HepG2 (cell line): ENCODE measurements around the gene GLO1. TPM values are rescaled to one million over a fixed set of nuclear protein-coding genes. Genes with fewer than 3 reads are reported as not detected.

ENCODE experiments used
- ATAC-seq: fragments of 200-7000 bp; cut with Tn5 transposase; 3 replicates; pipeline ENCODE4 v1.9.1; 2020; ENCODE audit warnings: mild to moderate bottlenecking, moderate library complexity
- BruUV-seq: library from RNA; stranded (reverse); fragments of 400-500 nt; replicated peaks from 2 replicates; lab custom pipeline; 2021; lab: Mats Ljungman, UMichigan
- CTCF ChIA-PET: fragments of 300-600 bp; formaldehyde crosslinking; extraction: SDS; loops from one replicate; lab custom pipeline; 2021; ENCODE audit warnings: low total read pairs, inconsistent platforms, low intra/inter-chr PET ratio; lab: Yijun Ruan, JAX
- POLR2A ChIA-PET: fragments of 350-600 bp; sonication (Branson Sonifier 250); formaldehyde crosslinking; loops from one replicate; lab custom pipeline; 2020; ENCODE audit warnings: antibody characterized with exemption, inconsistent platforms; lab: Yijun Ruan, JAX
- DNase-seq: peaks from one replicate; pipeline ENCODE4 v3.0.0-alpha.2; 2015; ENCODE audit warnings: low spot score
- FAIRE-seq: peaks from 3 replicates; lab custom pipeline; 2011; peaks lifted over from hg19 to GRCh38; lab: Jason Lieb, UNC
- H2AFZ ChIP-seq: one replicate; pipeline ENCODE4 v1.6.1; 2011; ENCODE audit warnings: low read length, inconsistent platforms
- H3K27ac ChIP-seq: fragments of 300-600 bp; 3 replicates; pipeline ENCODE4 v1.8.0; 2011; ENCODE audit warnings: mixed run types, mild to moderate bottlenecking, mixed read lengths, low read length, inconsistent platforms; ENCODE audit not compliant: insufficient read depth; ENCODE audit errors: extremely low read length
- H3K27me3 ChIP-seq, 2 experiments: fragments of 200-600 bp in 1 of 2; 2 replicates in 1 of 2; 3 replicates in 1 of 2; pipeline versions ENCODE4 v1.6.0 to v1.8.0; 2011; ENCODE audit warnings: low read length in 2 of 2, mild to moderate bottlenecking in 2 of 2, moderate library complexity in 2 of 2, inconsistent platforms in 1 of 2; ENCODE audit not compliant: insufficient read depth in 2 of 2, control insufficient read depth in 1 of 2
- H3K36me3 ChIP-seq, 2 experiments: fragments of 200-600 bp in 1 of 2; replicated peaks in 1 of 2; 2 replicates in 1 of 2; 3 replicates in 1 of 2; pipeline versions ENCODE4 v1.5.1 to v1.8.0; 2011; ENCODE audit warnings: low read length in 2 of 2, inconsistent platforms in 1 of 2; ENCODE audit not compliant: insufficient read depth in 2 of 2, control insufficient read depth in 1 of 2
- H3K4me1 ChIP-seq: 2 replicates; pipeline ENCODE4 v1.5.1; 2012; ENCODE audit warnings: low read length, inconsistent platforms; ENCODE audit not compliant: insufficient read depth
- H3K4me2 ChIP-seq: 2 replicates; pipeline ENCODE4 v1.6.0; 2011; ENCODE audit warnings: low read depth, low read length, inconsistent platforms
- H3K4me3 ChIP-seq, 3 experiments: fragments of 200-600 bp in 1 of 3; sonication (generic), shearing (Covaris generic) in 1 of 3; replicated peaks in 1 of 3; 2 replicates each; pipeline ENCODE4 v1.5.1; 2011 to 2016; ENCODE audit warnings: low read length in 3 of 3, inconsistent platforms in 2 of 3, low read depth in 2 of 3, mild to moderate bottlenecking in 2 of 3, control low read depth in 1 of 3, mixed read lengths in 1 of 3; ENCODE audit not compliant: insufficient read depth in 1 of 3
- H3K79me2 ChIP-seq: one replicate; pipeline ENCODE4 v1.6.1; 2011; ENCODE audit warnings: low read length, inconsistent platforms; ENCODE audit not compliant: insufficient read depth
- H3K9ac ChIP-seq: 2 replicates; pipeline ENCODE4 v1.6.0; 2011; ENCODE audit warnings: mild to moderate bottlenecking, low read depth, low read length, inconsistent platforms; ENCODE audit not compliant: insufficient read depth
- H3K9me3 ChIP-seq: 2 replicates; pipeline ENCODE4 v1.5.1; 2012; ENCODE audit warnings: mild to moderate bottlenecking, low read length
- H4K20me1 ChIP-seq: 2 replicates; pipeline ENCODE4 v1.6.0; 2011; ENCODE audit warnings: inconsistent platforms, mild to moderate bottlenecking, low read length, moderate library complexity; ENCODE audit not compliant: insufficient read depth
- AHR ChIP-seq: IDR thresholded peaks from 2 replicates; pipeline ENCODE4 v1.6.1; 2018; ENCODE audit warnings: missing genetic modification reagents, missing compliant biosample characterization
- ELF1 ChIP-seq: sonication (generic); formaldehyde crosslinking; IDR thresholded peaks from 2 replicates; pipeline ENCODE4 v1.4.0; 2020; ENCODE audit warnings: missing genetic modification reagents
- HNF4G ChIP-seq, 2 experiments: sonication (generic) in 1 of 2; formaldehyde crosslinking in 1 of 2; IDR thresholded peaks; 2 replicates each; pipeline versions ENCODE4 v1.4.0 to v1.6.1; 2011 to 2020; ENCODE audit warnings: borderline replicate concordance in 2 of 2, low read depth in 2 of 2, mild to moderate bottlenecking in 2 of 2, low read length in 1 of 2, missing genetic modification reagents in 1 of 2, moderate library complexity in 1 of 2
- JUN ChIP-seq: sonication (generic); formaldehyde crosslinking; IDR thresholded peaks from 2 replicates; pipeline ENCODE4 v1.4.0; 2020; ENCODE audit warnings: mild to moderate bottlenecking, missing genetic modification reagents
- KLF11 ChIP-seq: IDR thresholded peaks from 2 replicates; pipeline ENCODE4 v1.6.1; 2016; ENCODE audit warnings: missing compliant biosample characterization
- ONECUT2 ChIP-seq: sonication (generic); formaldehyde crosslinking; IDR thresholded peaks from 2 replicates; pipeline ENCODE4 v1.4.0; 2020; ENCODE audit warnings: missing genetic modification reagents
- PHB2 ChIP-seq: fragments of 450-650 bp; IDR thresholded peaks from 2 replicates; pipeline ENCODE4 v1.6.1; 2018; ENCODE audit not compliant: partially characterized antibody
- RFX3 ChIP-seq: IDR thresholded peaks from 2 replicates; pipeline ENCODE4 v1.6.1; 2016; ENCODE audit warnings: missing biosample characterization, missing genetic modification reagents
- SKI ChIP-seq: fragments of 450-650 bp; IDR thresholded peaks from one replicate; pipeline ENCODE4 v1.6.1; 2018; ENCODE audit warnings: mild to moderate bottlenecking; ENCODE audit not compliant: partially characterized antibody
- XRCC5 ChIP-seq: fragments of 200-400 bp; formaldehyde crosslinking; optimal IDR thresholded peaks from 2 replicates; pipeline ENCODE3; 2017; ENCODE audit warnings: mild to moderate bottlenecking, low read length
- ZFP82 ChIP-seq: sonication (generic); formaldehyde crosslinking; IDR thresholded peaks from 2 replicates; pipeline ENCODE4 v1.5.1; 2020; ENCODE audit warnings: mild to moderate bottlenecking, missing genetic modification reagents, borderline replicate concordance
- ZNF263 ChIP-seq: sonication (generic); formaldehyde crosslinking; IDR thresholded peaks from 2 replicates; pipeline ENCODE4 v1.4.0; 2020; ENCODE audit warnings: missing genetic modification reagents
- ZNF329 ChIP-seq: sonication (generic); formaldehyde crosslinking; IDR thresholded peaks from 2 replicates; pipeline ENCODE4 v1.9.0; 2021; ENCODE audit warnings: low read depth, mild to moderate bottlenecking, missing genetic modification reagents
- ZNF367 ChIP-seq: sonication (generic); formaldehyde crosslinking; IDR thresholded peaks from 2 replicates; pipeline ENCODE4 v1.4.0; 2020; ENCODE audit warnings: missing genetic modification reagents, borderline replicate concordance
- ZNF546 ChIP-seq: sonication (generic); formaldehyde crosslinking; conservative IDR thresholded peaks from 2 replicates; pipeline ENCODE4 v1.8.1; 2023; ENCODE audit warnings: mild to moderate bottlenecking, missing genetic modification reagents
- ZNF598 ChIP-seq: sonication (generic); formaldehyde crosslinking; IDR thresholded peaks from 2 replicates; pipeline ENCODE4 v1.5.1; 2020; ENCODE audit warnings: mild to moderate bottlenecking, missing genetic modification reagents, borderline replicate concordance
- ZNF616 ChIP-seq: sonication (generic); formaldehyde crosslinking; IDR thresholded peaks from 2 replicates; pipeline ENCODE4 v1.5.0; 2020; ENCODE audit warnings: low read depth, mild to moderate bottlenecking, missing genetic modification reagents
- ZNF672 ChIP-seq: sonication (generic); formaldehyde crosslinking; IDR thresholded peaks from 2 replicates; pipeline ENCODE4 v1.8.1; 2022; ENCODE audit warnings: missing genetic modification reagents
- WGBS: methylation state at CpG from one replicate; pipeline ENCODE4 v1.1.6; 2017; ENCODE audit warnings: low lambda C conversion rate; 5-methylcytosine and 5-hydroxymethylcytosine counted together
- in situ Hi-C: cut with HindIII; loops from 2 replicates; pipeline ENCODE4 v1.10.0; 2017; ENCODE audit warnings: low pct_unique_long_range_greater_than_20kb; ENCODE audit not compliant: extremely low pct_ligation_motif_present
- intact Hi-C: fragments of 100-400 bp; cut with micrococcal nuclease; formaldehyde crosslinking; loops from one replicate; pipeline ENCODE4 v1.10.0; 2022; ENCODE audit not compliant: unreplicated experiment
- polyA plus RNA-seq, 8 experiments: library from polyadenylated mRNA; depleted of rRNA in 3 of 8; stranded (reverse) in 7 of 8; unstranded in 1 of 8; fragments of >200 nt; fragmentation: Illumina TruSeq in 4 of 8; extraction: Trizol in 4 of 8; gene quantifications; 2 replicates each; pipeline versions ENCODE4 v1.2.1 to v1.2.3, GENCODE V29; 2011 to 2016; ENCODE audit warnings: low read depth in 4 of 8, missing spikeins in 1 of 8, mixed read lengths in 1 of 8; ENCODE audit not compliant: insufficient read depth in 1 of 8
- total RNA-seq, 5 experiments: library from RNA; depleted of rRNA; stranded (reverse); fragments of >200 nt; fragmentation: Illumina TruSeq; extraction: Trizol; gene quantifications; 2 replicates each; pipeline ENCODE4 v1.2.3, GENCODE V29; 2016; ENCODE audit warnings: low read depth in 1 of 5

Gene GLO1
- total and polyA plus RNA-seq, 2 of the 13 experiments (the other 11 are each of a cell fraction or from before 2014, with no cell fraction given): 77.1 to 177 TPM

DNA sequence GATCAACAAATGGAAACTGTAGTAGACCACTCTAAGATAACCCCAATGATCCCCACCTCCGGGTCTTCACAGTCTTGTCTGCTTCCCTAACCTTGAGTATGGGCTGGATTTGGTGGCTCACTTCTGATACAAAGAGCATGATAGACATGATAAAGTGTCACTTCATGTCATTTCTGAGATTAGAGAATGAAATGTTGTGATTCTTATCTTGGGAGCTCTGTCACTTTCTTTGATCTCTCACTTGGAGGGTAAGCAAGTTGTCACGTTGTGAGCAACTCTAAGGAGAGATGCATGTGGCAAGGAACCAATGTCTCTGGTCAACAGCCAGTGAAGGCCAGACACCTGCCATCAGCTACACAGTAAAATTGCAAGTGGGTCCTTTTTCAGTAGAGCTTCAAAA is 3.0 kb upstream of the GLO1 start:
- peaks cover 19% of the 10 kb centered on the region; the same call in 1 of the 2 replicates for H3K4me1 ChIP-seq
- no peak overlapping the region for H3K4me2 ChIP-seq
- no peaks in the 10 kb centered on the region for H3K9me3 ChIP-seq
- TF ChIP-seq ZNF329 (no peak), RFX3 (CRISPR knock-in tag) (no peak), ZNF598 (CRISPR knock-in tag) (no peak), HNF4G (IDR thresholded peaks at IDR 0.05; ENCODE audit: borderline replicate concordance, low read depth, low read length) (no peak), HNF4G (CRISPR knock-in tag; IDR thresholded peaks at IDR 0.05; ENCODE audit: borderline replicate concordance, low read depth) (no peak), ZNF672 (CRISPR knock-in tag) (no peak), PHB2 (no peak)
- no peak overlapping the region for H3K9ac ChIP-seq
- ATAC-seq (no peak), FAIRE-seq (no peak), DNase-seq (no peak)
- no peaks in the 10 kb centered on the region; a peak in 1 of 5 replicates for H3K27me3 ChIP-seq
- in situ Hi-C loops: no loop called here
- H3K27ac ChIP-seq: no peak overlapping the region
- ChIA-PET CTCF (no interaction called here), POLR2A (no interaction called here)
- no peak overlapping the region for H3K4me3 ChIP-seq
- H3K36me3 ChIP-seq: no peaks in the 10 kb centered on the region
- H3K79me2 ChIP-seq: peaks cover 10% of the 10 kb centered on the region
- BruUV-seq: no TSS peak
- intact Hi-C loops: no loop called here
- no peaks in the 10 kb centered on the region for H4K20me1 ChIP-seq
- 11% methylated on average over 2 of the region's 2 CpGs for WGBS
- no peak overlapping the region for H2AFZ ChIP-seq

DNA sequence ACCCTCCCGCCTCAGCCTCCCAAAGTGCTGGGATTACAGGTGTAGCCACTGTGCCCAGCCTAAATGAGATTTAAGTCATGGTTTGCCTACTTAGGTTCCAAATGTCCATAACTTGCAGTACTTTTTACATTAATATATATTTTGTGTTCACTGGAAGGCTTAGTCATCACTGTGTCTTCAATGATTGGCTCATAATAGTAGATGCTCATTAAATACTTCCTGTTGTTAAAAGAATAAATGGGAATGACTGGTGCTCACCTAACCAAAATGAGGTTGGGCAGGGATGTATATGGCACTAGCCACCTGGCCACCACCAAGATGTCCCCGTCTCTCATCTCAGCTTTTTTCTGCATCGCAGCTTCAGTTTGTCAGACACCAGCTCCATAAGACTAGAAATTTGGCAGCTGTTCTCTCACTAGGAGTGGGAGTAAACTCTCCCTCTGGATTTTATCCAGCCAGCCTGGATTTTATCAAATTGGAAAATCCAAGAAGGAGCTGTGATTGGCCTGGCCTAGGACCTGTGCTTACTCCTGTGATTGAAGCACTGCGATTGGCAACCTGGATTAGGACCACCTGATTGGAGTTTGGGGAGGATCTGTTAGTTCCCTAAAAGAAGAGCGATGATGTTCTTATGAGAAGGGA is 1.1 kb upstream of the GLO1 start:
- Histone ChIP-seq H3K79me2 (peaks cover 17% of the 10 kb centered on the region), H3K9ac (no peak overlapping the region), H3K4me2 (peak overlapping the region; percentile 75; the same call in 1 of the 2 replicates), H3K36me3 (no peaks in the 10 kb centered on the region; a peak in 2 of 5 replicates), H3K9me3 (0 out of 2 replicates have a peak, but pooled peaks cover 7% of the 10 kb centered on the region), H2AFZ (no peak overlapping the region), H3K27ac (no peak overlapping the region), H3K4me1 (peaks cover 32% of the 10 kb centered on the region), H3K4me3 (no peak overlapping the region), H3K27me3 (no peaks in the 10 kb centered on the region; a peak in 1 of 5 replicates), H4K20me1 (no peaks in the 10 kb centered on the region)
- in situ Hi-C loops: no loop called here
- TF ChIP-seq XRCC5 (no peak), ZFP82 (no peak), JUN (CRISPR knock-in tag) (no peak), ZNF367 (CRISPR knock-in tag) (no peak), ZNF546 (CRISPR knock-in tag) (no peak), AHR (CRISPR knock-in tag) (no peak), KLF11 (CRISPR knock-in tag) (no peak), SKI (no peak), ELF1 (no peak), ZNF616 (CRISPR knock-in tag) (no peak), ONECUT2 (CRISPR knock-in tag) (no peak), ZNF263 (CRISPR knock-in tag) (no peak)
- 67% methylated on average over 5 of the region's 5 CpGs for WGBS
- intact Hi-C loops: no loop called here
- no peak for FAIRE-seq
- no peak for ATAC-seq
- POLR2A ChIA-PET: no interaction called here
- no peak for DNase-seq
- no TSS peak for BruUV-seq
- CTCF ChIA-PET: no interaction called here
